Liver (tissue), 9 donors: Measurements from ENCODE around the gene HDC. TPM values are rescaled to one million over a fixed set of nuclear protein-coding genes. Genes with fewer than 3 reads are reported as not detected.

Experiments used
- DNase-seq: peaks from one replicate; pipeline ENCODE4 v3.0.0-alpha.2; 2017; ENCODE audit warnings: low spot score
- H3K27ac ChIP-seq, 2 donors: one replicate each; pipeline ENCODE4 v1.7.0; 2013; ENCODE audit warnings: inconsistent platforms in 2 of 2, low read length in 2 of 2, control low read depth in 1 of 2, low read depth in 1 of 2, mild to moderate bottlenecking in 1 of 2
- H3K27me3 ChIP-seq, 4 donors: one replicate each; pipeline versions ENCODE4 v1.6.1 to v1.7.0; 2013; ENCODE audit warnings: low read length in 3 of 4, inconsistent platforms in 1 of 4, mild to moderate bottlenecking in 1 of 4, moderate library complexity in 1 of 4; ENCODE audit not compliant: control insufficient read depth in 4 of 4, insufficient read depth in 4 of 4
- H3K36me3 ChIP-seq, 4 donors: one replicate each; pipeline versions ENCODE4 v1.6.1 to v1.7.0; 2013; ENCODE audit warnings: low read length in 3 of 4, mild to moderate bottlenecking in 3 of 4, low read depth in 1 of 4, moderate library complexity in 1 of 4; ENCODE audit not compliant: control insufficient read depth in 4 of 4, insufficient read depth in 3 of 4
- H3K4me1 ChIP-seq, 4 donors: one replicate each; pipeline versions ENCODE4 v1.6.1 to v1.7.0; 2013; ENCODE audit warnings: low read length in 3 of 4, mild to moderate bottlenecking in 3 of 4, moderate library complexity in 1 of 4; ENCODE audit not compliant: control insufficient read depth in 4 of 4, insufficient read depth in 4 of 4
- H3K4me3 ChIP-seq, 3 donors: one replicate each; pipeline versions ENCODE4 v1.6.1 to v1.7.0; 2013; ENCODE audit warnings: low read length in 3 of 3, control low read depth in 1 of 3, low read depth in 1 of 3, mild to moderate bottlenecking in 1 of 3
- H3K9ac ChIP-seq, 2 donors: one replicate each; pipeline ENCODE4 v1.7.0; 2013; ENCODE audit warnings: low read length in 2 of 2, mild to moderate bottlenecking in 2 of 2, moderate library complexity in 2 of 2, control low read depth in 1 of 2, low read depth in 1 of 2
- H3K9me3 ChIP-seq, 4 donors: one replicate each; pipeline versions ENCODE4 v1.6.1 to v1.7.0; 2013; ENCODE audit warnings: low read length in 3 of 4; ENCODE audit not compliant: control insufficient read depth in 4 of 4
- EGR1 ChIP-seq, 2 donors: IDR thresholded peaks; 2 replicates each; pipeline ENCODE4 v1.6.1; 2016 to 2018; ENCODE audit warnings: antibody characterized with exemption in 2 of 2, low read depth in 2 of 2
- FOXA1 ChIP-seq: IDR thresholded peaks from 2 replicates; pipeline ENCODE4 v1.6.1; 2016; ENCODE audit warnings: antibody characterized with exemption
- FOXA2 ChIP-seq: IDR thresholded peaks from 2 replicates; pipeline ENCODE4 v1.6.1; 2016; ENCODE audit warnings: antibody characterized with exemption
- GABPA ChIP-seq, 2 donors: IDR thresholded peaks in 1 of 2; conservative IDR thresholded peaks in 1 of 2; 2 replicates each; pipeline ENCODE4 v1.6.1; 2016; ENCODE audit warnings: antibody characterized with exemption in 2 of 2, mild to moderate bottlenecking in 1 of 2, moderate library complexity in 1 of 2
- HNF4A ChIP-seq, 2 donors: conservative IDR thresholded peaks; 2 replicates each; pipeline ENCODE4 v1.6.1; 2016; ENCODE audit warnings: antibody characterized with exemption in 2 of 2, mild to moderate bottlenecking in 2 of 2
- HNF4G ChIP-seq: IDR thresholded peaks from 2 replicates; pipeline ENCODE4 v1.6.1; 2016; ENCODE audit warnings: antibody characterized with exemption
- JUND ChIP-seq, 2 donors: IDR thresholded peaks; 2 replicates each; pipeline ENCODE4 v1.6.1; 2016; ENCODE audit warnings: antibody characterized with exemption in 2 of 2
- MAX ChIP-seq: IDR thresholded peaks from 2 replicates; pipeline ENCODE4 v1.6.1; 2016; ENCODE audit warnings: antibody characterized with exemption
- NR2F2 ChIP-seq: IDR thresholded peaks from 2 replicates; pipeline ENCODE4 v1.6.1; 2016; ENCODE audit warnings: antibody characterized with exemption
- RAD21 ChIP-seq, 2 donors: IDR thresholded peaks; 2 replicates each; pipeline ENCODE4 v1.6.1; 2016; ENCODE audit warnings: antibody characterized with exemption in 2 of 2, mild to moderate bottlenecking in 2 of 2
- RXRA ChIP-seq, 2 donors: IDR thresholded peaks; 2 replicates each; pipeline ENCODE4 v1.6.1; 2017 to 2018; ENCODE audit warnings: antibody characterized with exemption in 2 of 2, mild to moderate bottlenecking in 1 of 2
- SP1 ChIP-seq: IDR thresholded peaks from 2 replicates; pipeline ENCODE4 v1.6.1; 2018; ENCODE audit warnings: antibody characterized with exemption, mild to moderate bottlenecking
- TAF1 ChIP-seq: conservative IDR thresholded peaks from 2 replicates; pipeline ENCODE4 v1.6.1; 2016; ENCODE audit warnings: antibody characterized with exemption, mild to moderate bottlenecking
- YY1 ChIP-seq: IDR thresholded peaks from 2 replicates; pipeline ENCODE4 v1.6.1; 2016; ENCODE audit warnings: antibody characterized with exemption, mild to moderate bottlenecking
- WGBS: extraction: QIAGEN DNeasy Blood & Tissue Kit; methylation state at CpG from one replicate; pipeline ENCODE4 v1.1.7; 2013; 5-methylcytosine and 5-hydroxymethylcytosine counted together
- polyA plus RNA-seq, 2 donors: library from polyadenylated mRNA; stranded (reverse) in 1 of 2; unstranded in 1 of 2; fragments of 200-250 nt in 1 of 2; fragments of >200 nt in 1 of 2; fragmentation: Nextera tagmentation in 1 of 2; extraction: Ambion mirVana in 1 of 2; gene quantifications; one replicate each; pipeline versions ENCODE4 v1.2.1 to v1.2.3, GENCODE V29; 2013 to 2015
- total RNA-seq, 2 donors: library from RNA; depleted of rRNA; stranded (reverse); fragments of >200 nt; gene quantifications; one replicate each; pipeline ENCODE4 v1.2.3, GENCODE V29; 2014
- TF ChIP-seq, protein P1 (sequence below): IDR thresholded peaks from 2 replicates; pipeline ENCODE4 v1.6.1; 2016; ENCODE audit warnings: antibody characterized with exemption
- TF ChIP-seq, protein P2 (sequence below): fragments of 150-350 bp; IDR thresholded peaks from 2 replicates; pipeline ENCODE4 v1.5.1; 2017; ENCODE audit warnings: improper control_type of control experiment, low read depth, low read length; ENCODE audit not compliant: missing input control
- TF ChIP-seq, protein P3 (sequence below): IDR thresholded peaks from 2 replicates; pipeline ENCODE4 v1.6.1; 2016; ENCODE audit warnings: antibody characterized with exemption
- TF ChIP-seq, protein P4 (sequence below): IDR thresholded peaks from 2 replicates; pipeline ENCODE4 v1.6.1; 2016; ENCODE audit warnings: antibody characterized with exemption, mild to moderate bottlenecking
- donor health status: healthy.
- donor health status: healthy.
- donor health status: healthy.
- donor health status: healthy.
- donor health status: healthy.

Gene HDC
- total and polyA plus RNA-seq, 4 donors: 0.07 to 3.0 (median 0.78) TPM

- Histone ChIP-seq H3K9me3 (no peaks in the 10 kb centered on the region), H3K9ac (no peak overlapping the region), H3K27ac (no peak overlapping the region), H3K4me1 (peaks cover 9 to 46% (median 36%) of the 10 kb centered on the region in 4 donors), H3K36me3 (peaks cover 0 to 47% (median 22%) of the 10 kb centered on the region in 4 donors), H3K27me3 (no peaks in the 10 kb centered on the region), H3K4me3 (no peak overlapping the region)
- WGBS: 66% methylated on average over 3 of the region's 3 CpGs
- TF ChIP-seq GABPA (IDR thresholded peaks at IDR 0.05 in 1 of 2, conservative IDR thresholded peaks at IDR 0.05 in 1 of 2) (no peak), RAD21 (IDR thresholded peaks at IDR 0.05) (no peak), FOXA2 (no peak), RXRA (IDR thresholded peaks at IDR 0.05) (no peak), JUND (IDR thresholded peaks at IDR 0.05) (no peak), SP1 (no peak), MAX (no peak), HNF4G (no peak), NR2F2 (no peak), YY1 (no peak), TAF1 (no peak)
- TF ChIP-seq, protein P1, sequence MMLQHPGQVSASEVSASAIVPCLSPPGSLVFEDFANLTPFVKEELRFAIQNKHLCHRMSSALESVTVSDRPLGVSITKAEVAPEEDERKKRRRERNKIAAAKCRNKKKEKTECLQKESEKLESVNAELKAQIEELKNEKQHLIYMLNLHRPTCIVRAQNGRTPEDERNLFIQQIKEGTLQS: no peak
- TF ChIP-seq, protein P2, sequence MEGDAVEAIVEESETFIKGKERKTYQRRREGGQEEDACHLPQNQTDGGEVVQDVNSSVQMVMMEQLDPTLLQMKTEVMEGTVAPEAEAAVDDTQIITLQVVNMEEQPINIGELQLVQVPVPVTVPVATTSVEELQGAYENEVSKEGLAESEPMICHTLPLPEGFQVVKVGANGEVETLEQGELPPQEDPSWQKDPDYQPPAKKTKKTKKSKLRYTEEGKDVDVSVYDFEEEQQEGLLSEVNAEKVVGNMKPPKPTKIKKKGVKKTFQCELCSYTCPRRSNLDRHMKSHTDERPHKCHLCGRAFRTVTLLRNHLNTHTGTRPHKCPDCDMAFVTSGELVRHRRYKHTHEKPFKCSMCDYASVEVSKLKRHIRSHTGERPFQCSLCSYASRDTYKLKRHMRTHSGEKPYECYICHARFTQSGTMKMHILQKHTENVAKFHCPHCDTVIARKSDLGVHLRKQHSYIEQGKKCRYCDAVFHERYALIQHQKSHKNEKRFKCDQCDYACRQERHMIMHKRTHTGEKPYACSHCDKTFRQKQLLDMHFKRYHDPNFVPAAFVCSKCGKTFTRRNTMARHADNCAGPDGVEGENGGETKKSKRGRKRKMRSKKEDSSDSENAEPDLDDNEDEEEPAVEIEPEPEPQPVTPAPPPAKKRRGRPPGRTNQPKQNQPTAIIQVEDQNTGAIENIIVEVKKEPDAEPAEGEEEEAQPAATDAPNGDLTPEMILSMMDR: no peak
- TF ChIP-seq, protein P3, sequence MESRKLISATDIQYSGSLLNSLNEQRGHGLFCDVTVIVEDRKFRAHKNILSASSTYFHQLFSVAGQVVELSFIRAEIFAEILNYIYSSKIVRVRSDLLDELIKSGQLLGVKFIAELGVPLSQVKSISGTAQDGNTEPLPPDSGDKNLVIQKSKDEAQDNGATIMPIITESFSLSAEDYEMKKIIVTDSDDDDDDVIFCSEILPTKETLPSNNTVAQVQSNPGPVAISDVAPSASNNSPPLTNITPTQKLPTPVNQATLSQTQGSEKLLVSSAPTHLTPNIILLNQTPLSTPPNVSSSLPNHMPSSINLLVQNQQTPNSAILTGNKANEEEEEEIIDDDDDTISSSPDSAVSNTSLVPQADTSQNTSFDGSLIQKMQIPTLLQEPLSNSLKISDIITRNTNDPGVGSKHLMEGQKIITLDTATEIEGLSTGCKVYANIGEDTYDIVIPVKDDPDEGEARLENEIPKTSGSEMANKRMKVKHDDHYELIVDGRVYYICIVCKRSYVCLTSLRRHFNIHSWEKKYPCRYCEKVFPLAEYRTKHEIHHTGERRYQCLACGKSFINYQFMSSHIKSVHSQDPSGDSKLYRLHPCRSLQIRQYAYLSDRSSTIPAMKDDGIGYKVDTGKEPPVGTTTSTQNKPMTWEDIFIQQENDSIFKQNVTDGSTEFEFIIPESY: no peak
- TF ChIP-seq, protein P4, sequence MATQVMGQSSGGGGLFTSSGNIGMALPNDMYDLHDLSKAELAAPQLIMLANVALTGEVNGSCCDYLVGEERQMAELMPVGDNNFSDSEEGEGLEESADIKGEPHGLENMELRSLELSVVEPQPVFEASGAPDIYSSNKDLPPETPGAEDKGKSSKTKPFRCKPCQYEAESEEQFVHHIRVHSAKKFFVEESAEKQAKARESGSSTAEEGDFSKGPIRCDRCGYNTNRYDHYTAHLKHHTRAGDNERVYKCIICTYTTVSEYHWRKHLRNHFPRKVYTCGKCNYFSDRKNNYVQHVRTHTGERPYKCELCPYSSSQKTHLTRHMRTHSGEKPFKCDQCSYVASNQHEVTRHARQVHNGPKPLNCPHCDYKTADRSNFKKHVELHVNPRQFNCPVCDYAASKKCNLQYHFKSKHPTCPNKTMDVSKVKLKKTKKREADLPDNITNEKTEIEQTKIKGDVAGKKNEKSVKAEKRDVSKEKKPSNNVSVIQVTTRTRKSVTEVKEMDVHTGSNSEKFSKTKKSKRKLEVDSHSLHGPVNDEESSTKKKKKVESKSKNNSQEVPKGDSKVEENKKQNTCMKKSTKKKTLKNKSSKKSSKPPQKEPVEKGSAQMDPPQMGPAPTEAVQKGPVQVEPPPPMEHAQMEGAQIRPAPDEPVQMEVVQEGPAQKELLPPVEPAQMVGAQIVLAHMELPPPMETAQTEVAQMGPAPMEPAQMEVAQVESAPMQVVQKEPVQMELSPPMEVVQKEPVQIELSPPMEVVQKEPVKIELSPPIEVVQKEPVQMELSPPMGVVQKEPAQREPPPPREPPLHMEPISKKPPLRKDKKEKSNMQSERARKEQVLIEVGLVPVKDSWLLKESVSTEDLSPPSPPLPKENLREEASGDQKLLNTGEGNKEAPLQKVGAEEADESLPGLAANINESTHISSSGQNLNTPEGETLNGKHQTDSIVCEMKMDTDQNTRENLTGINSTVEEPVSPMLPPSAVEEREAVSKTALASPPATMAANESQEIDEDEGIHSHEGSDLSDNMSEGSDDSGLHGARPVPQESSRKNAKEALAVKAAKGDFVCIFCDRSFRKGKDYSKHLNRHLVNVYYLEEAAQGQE: no peak
- DNase-seq: no peak
Observed at GRCh38 chr15:50229336-50229735, 36.2 kb downstream of the HDC start.

DNA sequence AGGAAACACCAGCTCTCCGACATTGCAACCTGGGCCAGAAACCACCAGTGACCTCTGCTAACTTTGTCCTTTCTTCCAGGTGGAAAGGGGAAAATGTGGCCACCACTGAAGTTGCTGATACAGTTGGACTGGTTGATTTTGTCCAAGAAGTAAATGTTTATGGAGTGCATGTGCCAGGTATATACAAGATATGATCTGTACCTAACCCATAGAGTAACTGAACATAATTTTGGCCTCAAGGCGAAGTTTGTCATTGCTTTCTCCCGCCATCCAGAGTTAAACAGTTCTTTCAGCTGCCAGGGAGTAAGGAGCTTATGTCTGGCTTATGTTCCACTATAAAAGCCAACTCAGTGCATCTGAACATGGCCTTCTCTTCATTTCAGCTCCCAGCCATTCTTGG, 36.7 kb downstream of the HDC start:
- Histone ChIP-seq H3K27me3 (no peaks in the 10 kb centered on the region), H3K36me3 (peaks cover 0 to 48% (median 23%) of the 10 kb centered on the region in 4 donors), H3K9ac (no peak overlapping the region), H3K9me3 (no peaks in the 10 kb centered on the region), H3K27ac (no peak overlapping the region), H3K4me1 (peaks cover 9 to 42% (median 32%) of the 10 kb centered on the region in 4 donors), H3K4me3 (no peak overlapping the region)
- TF ChIP-seq FOXA2 (no peak), RAD21 (IDR thresholded peaks at IDR 0.05) (no peak), HNF4G (no peak), GABPA (IDR thresholded peaks at IDR 0.05 in 1 of 2, conservative IDR thresholded peaks at IDR 0.05 in 1 of 2) (no peak), NR2F2 (no peak), YY1 (no peak), FOXA1 (no peak), HNF4A (conservative IDR thresholded peaks at IDR 0.05) (no peak), EGR1 (IDR thresholded peaks at IDR 0.05; ENCODE audit: low read depth in 2 of 2) (no peak), JUND (IDR thresholded peaks at IDR 0.05) (no peak), RXRA (IDR thresholded peaks at IDR 0.05) (no peak)
- TF ChIP-seq, protein P2: no peak
- TF ChIP-seq, protein P4: no peak
- WGBS: 97% methylated on average over 3 of the region's 3 CpGs
- DNase-seq: no peak
